Stimulated activated CD8-positive, alpha-beta memory T cell treated with anti-CD3 and anti-CD28 coated beads, Interleukin-7, amount 100 ng/mL, for 24 hours (primary cell): ENCODE data around the gene UBE2M.
"Not testable (repeated sequence)": the region's sequence is repeated elsewhere in the genome, so short reads cannot be mapped to it uniquely, and the experiment has no call there.

ENCODE experiments used
- DNase-seq: peaks from one replicate; pipeline ENCODE4 v3.0.0-alpha.2; 2020; ENCODE audit warnings: low read depth

Gene UBE2M

GRCh38 chr19:58539169-58539559, 19.2 kb downstream of the UBE2M start:
- DNase-seq: not testable (repeated sequence)

GRCh38 chr19:58538257-58539168, 19.9 kb downstream of the UBE2M start:
- DNase-seq: no peak

- no peak for DNase-seq
Measured at GRCh38 chr19:58536852-58537798, 21.3 kb downstream of the UBE2M start.

- DNase-seq: no peak
Measured at GRCh38 chr19:58535857-58536256, 22.6 kb downstream of the UBE2M start.

GRCh38 chr19:58531034-58531840, 27.2 kb downstream of the UBE2M start:
- DNase-seq: no peak

- no peak for DNase-seq
Measured at GRCh38 chr19:58529405-58529804, 29.0 kb downstream of the UBE2M start.

GRCh38 chr19:58522709-58523108, 35.7 kb downstream of the UBE2M start:
- no peak for DNase-seq

- no peak for DNase-seq
Measured at GRCh38 chr19:58521651-58522050, 36.8 kb downstream of the UBE2M start.

- DNase-seq: no peak
Measured at GRCh38 chr19:58520257-58520599, 38.2 kb downstream of the UBE2M start.

GRCh38 chr19:58519355-58520256, 38.8 kb downstream of the UBE2M start, which contains the start of gene ZBTB45:
Gene ZBTB45, minus strand, starts transcription at chr19:58519810. Its CDS starts 2,137 bp downstream, at chr19:58517673.
- DNase-seq: peak; percentile 86

- DNase-seq: no peak
Measured at GRCh38 chr19:58519087-58519354, 39.4 kb downstream of the UBE2M start.

GRCh38 chr19:58518256-58519086, 39.9 kb downstream of the UBE2M start:
- no peak for DNase-seq

GRCh38 chr19:58516964-58517833, 41.2 kb downstream of the UBE2M start:
- no peak for DNase-seq

GRCh38 chr19:58516246-58516836, 42.1 kb downstream of the UBE2M start:
- DNase-seq: no peak

- no peak for DNase-seq
Measured at GRCh38 chr19:58515259-58515658, 43.2 kb downstream of the UBE2M start.

- no peak for DNase-seq
Measured at GRCh38 chr19:58514564-58515022, 43.8 kb downstream of the UBE2M start.

- DNase-seq: peak; percentile 89
Measured at GRCh38 chr19:58513694-58514563, 44.5 kb downstream of the UBE2M start.
